Esophagus squamous epithelium (tissue), 5 donors: ENCODE results near the gene DUSP28. TPM values are rescaled to one million over a fixed set of nuclear protein-coding genes. Genes with fewer than 3 reads are reported as not detected.

Source experiments
- DNase-seq: peaks from one replicate; lab custom pipeline; 2025; lab: John Stamatoyannopoulos, UW
- H3K27ac ChIP-seq, 4 donors: fragments of 200-600 bp; sonication (generic); one replicate each; pipeline ENCODE4 v1.5.1; 2016 to 2019; ENCODE audit warnings: mild to moderate bottlenecking in 1 of 4
- H3K27me3 ChIP-seq, 4 donors: fragments of 200-600 bp; sonication (generic); 1 replicate in 3 of 4; 2 replicates in 1 of 4; pipeline versions ENCODE4 v1.5.1 to v1.6.0; 2017 to 2021; ENCODE audit warnings: antibody characterized with exemption in 1 of 4
- H3K36me3 ChIP-seq, 3 donors: fragments of 200-600 bp; sonication (generic); one replicate each; pipeline ENCODE4 v1.5.1; 2016 to 2019
- H3K4me1 ChIP-seq, 3 donors: fragments of 200-600 bp; sonication (generic); one replicate each; pipeline ENCODE4 v1.5.1; 2017 to 2019
- H3K4me3 ChIP-seq, 4 donors: fragments of 200-600 bp; sonication (generic); 1 replicate in 3 of 4; 2 replicates in 1 of 4; pipeline ENCODE4 v1.5.1; 2016 to 2019; ENCODE audit warnings: mild to moderate bottlenecking in 2 of 4, moderate library complexity in 1 of 4
- H3K9me3 ChIP-seq, 3 donors: fragments of 200-600 bp; sonication (generic); one replicate each; pipeline ENCODE4 v1.5.1; 2016 to 2019
- CTCF ChIP-seq, 6 experiments: fragments of 450-650 bp in 4 of 6; fragments of 200-600 bp in 2 of 6; sonication (generic) in 2 of 6; IDR thresholded peaks; one replicate each; pipeline ENCODE4 v1.5.1; 2016 to 2019; ENCODE audit warnings: antibody characterized with exemption in 6 of 6, mild to moderate bottlenecking in 4 of 6, moderate library complexity in 4 of 6
- POLR2A ChIP-seq, 4 donors: fragments of 450-650 bp; IDR thresholded peaks; one replicate each; pipeline ENCODE4 v1.6.1; 2017; ENCODE audit warnings: antibody characterized with exemption in 4 of 4, mild to moderate bottlenecking in 4 of 4, moderate library complexity in 3 of 4
- WGBS, 2 donors: methylation state at CpG; one replicate each; pipeline ENCODE4 v1.1.5; 2018; 5-methylcytosine and 5-hydroxymethylcytosine counted together
- intact Hi-C: fragments of 100-400 bp; cut with DNase I; formaldehyde crosslinking; loops from one replicate; pipeline ENCODE4 v1.15.0; 2022
- total RNA-seq, 4 donors: library from RNA; depleted of rRNA; stranded (reverse); fragments of >200 nt; gene quantifications; one replicate each; pipeline ENCODE4 v1.1.0, GENCODE V29; 2016
- donor health status: DM: yes; HTN: yes; CAD: no.

The DUSP28 gene
- total RNA-seq, 4 donors from 2014 or later, result 2.0 to 10.5 (median 5.3) TPM

DNA sequence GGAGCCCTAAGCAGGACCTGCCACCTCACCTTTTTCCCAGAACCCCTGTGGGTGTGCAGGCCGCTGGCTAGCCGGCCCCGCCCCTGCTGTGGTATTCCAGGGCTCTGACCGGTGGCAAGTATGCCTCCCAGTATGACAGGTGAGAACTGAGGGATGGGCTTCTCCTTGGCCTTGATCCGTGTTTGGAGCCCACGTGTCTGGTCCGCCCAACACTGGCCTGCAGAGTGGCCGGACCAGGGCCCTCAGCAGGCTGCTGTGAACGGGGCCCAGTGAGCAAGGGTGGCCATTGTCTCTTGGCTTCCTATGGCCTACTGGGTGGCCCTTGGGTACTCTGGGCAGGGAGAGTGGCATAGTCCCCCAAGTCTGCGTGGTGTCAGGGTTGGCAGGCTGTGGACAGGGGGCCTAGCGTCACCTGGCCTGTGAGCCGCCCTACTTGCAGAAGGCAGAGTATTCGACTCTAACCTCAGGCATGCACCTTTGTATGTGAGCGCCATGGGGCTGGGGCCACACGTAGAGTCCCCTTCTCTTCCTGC is 9.9 kb downstream of the DUSP28 start:
- peaks cover 5 to 37% (median 13%) of the 10 kb centered on the region in 3 donors for H3K36me3 ChIP-seq
- no peaks in the 10 kb centered on the region for H3K9me3 ChIP-seq
- peak overlapping the region in 3 of 4 donors; percentile 51 to 94 (median 85) for H3K4me3 ChIP-seq
- WGBS, 2 donors, result 96% methylated on average over 7 of the region's 15 CpGs; no CpG with 5 or more reads in 1 of the 2 donors
- no peak for DNase-seq
- H3K27me3 ChIP-seq, result no peaks in the 10 kb centered on the region
- peaks cover 42 to 80% (median 56%) of the 10 kb centered on the region in 3 donors for H3K4me1 ChIP-seq
- no peak for TF ChIP-seq CTCF (IDR thresholded peaks at IDR 0.05)
- no peak for TF ChIP-seq POLR2A (IDR thresholded peaks at IDR 0.05)
- H3K27ac ChIP-seq, result peak overlapping the region in 2 of 4 donors; percentile 98
- intact Hi-C loops, result no loop called here

- Histone ChIP-seq H3K27me3 (no peaks in the 10 kb centered on the region), H3K9me3 (no peaks in the 10 kb centered on the region), H3K36me3 (peaks cover 7 to 43% (median 18%) of the 10 kb centered on the region in 3 donors), H3K4me1 (peaks cover 40 to 80% (median 52%) of the 10 kb centered on the region in 3 donors), H3K4me3 (no peak overlapping the region), H3K27ac (peak overlapping the region in 1 of 4 donors; percentile 8)
- no CpG with 5 or more reads among the region's 11 CpGs for WGBS, 2 donors
- no peak for TF ChIP-seq CTCF (IDR thresholded peaks at IDR 0.05)
- no peak for DNase-seq
- intact Hi-C loops, result no loop called here
Observed at GRCh38 chr2:240570531-240571313, 10.6 kb downstream of the DUSP28 start.

DNA sequence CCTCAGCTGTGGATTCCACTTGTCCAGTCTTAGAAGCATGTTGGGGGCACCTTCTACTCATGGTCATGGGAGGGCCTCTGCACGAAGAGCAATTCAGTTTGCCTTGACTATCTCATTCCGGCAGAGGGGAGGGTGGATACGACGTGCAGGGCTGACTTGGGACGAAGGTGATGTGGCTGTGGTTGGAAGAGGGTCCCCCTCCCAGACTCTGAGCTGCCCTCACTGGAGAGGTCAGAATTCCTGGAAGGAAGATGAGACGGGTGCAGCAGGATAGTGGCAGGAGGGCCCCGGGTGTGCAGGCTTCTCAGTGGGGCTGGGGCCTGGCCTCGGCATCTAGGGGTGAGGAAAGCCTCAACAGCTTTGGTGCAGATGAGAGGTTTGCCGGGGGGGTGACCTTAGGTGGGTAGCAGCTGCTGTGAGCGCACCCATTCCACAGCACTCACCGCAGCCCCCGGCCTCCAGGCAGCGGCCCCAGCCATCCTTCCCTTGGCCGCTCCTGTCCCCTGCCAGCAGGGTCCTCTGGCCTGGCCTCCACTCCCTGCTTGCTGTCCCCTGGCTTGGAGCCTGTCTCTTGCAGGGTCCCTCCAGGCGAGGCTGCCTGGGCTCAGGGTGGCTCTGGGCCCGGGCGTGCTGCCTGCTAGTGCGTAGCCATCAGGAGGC is 11.3 kb downstream of the DUSP28 start:
- peaks cover 14 to 51% (median 23%) of the 10 kb centered on the region in 3 donors for H3K36me3 ChIP-seq
- DNase-seq, result no peak
- no peak overlapping the region for H3K4me3 ChIP-seq
- WGBS, 2 donors, result 88% methylated on average over 15 of the region's 18 CpGs; no CpG with 5 or more reads in 1 of the 2 donors
- H3K4me1 ChIP-seq, result peaks cover 35 to 80% (median 46%) of the 10 kb centered on the region in 3 donors
- TF ChIP-seq CTCF (IDR thresholded peaks at IDR 0.05) (no peak), POLR2A (IDR thresholded peaks at IDR 0.05) (no peak)
- H3K9me3 ChIP-seq, result no peaks in the 10 kb centered on the region
- no peak overlapping the region for H3K27ac ChIP-seq
- intact Hi-C loops, result no loop called here
- no peaks in the 10 kb centered on the region for H3K27me3 ChIP-seq

DNA sequence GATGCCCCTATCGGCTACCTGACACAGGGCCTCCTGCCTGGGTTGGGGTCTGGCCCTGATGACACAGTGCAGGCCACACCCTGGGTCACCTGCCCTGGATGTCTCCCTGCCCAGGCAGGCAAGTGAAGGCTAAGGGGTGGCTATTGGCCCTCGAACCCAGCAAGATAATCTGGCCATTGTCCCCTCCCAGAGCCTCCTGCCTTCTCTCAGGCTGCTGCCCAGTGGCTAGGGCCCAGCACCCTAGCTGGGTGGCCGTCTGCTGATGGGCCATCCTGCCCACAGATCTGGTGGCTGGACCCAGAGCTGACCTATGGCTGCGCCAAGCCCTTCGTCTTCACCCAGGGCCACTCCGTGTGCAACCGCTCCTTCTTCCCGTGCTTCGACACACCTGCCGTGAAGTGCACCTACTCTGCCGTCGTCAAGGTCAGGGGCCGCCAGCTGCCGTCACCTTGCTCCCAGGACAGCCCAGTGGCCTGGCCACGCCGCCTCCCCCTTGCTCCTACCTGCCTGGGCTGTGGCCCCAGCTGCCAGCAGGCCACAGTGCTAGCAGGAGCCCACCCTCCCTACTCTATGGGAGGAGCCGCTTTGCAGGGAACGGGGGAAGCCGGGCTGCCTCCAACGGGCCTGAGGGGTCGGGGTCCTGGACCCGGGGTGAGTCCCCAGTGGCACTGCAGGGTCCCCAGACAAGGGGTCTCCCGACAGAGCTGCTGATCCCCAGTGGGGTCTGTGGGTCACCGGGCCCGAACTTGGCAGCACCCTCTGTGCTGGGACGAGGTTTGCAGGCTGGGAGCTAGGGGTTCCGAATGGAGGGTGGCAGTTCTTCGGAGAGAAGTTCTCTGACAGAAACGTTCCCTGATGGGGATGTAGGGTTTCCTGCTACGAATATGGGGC is 12.2 kb downstream of the DUSP28 start:
- peaks cover 24 to 60% (median 29%) of the 10 kb centered on the region in 3 donors for H3K36me3 ChIP-seq
- no peak for DNase-seq
- no peaks in the 10 kb centered on the region for H3K9me3 ChIP-seq
- peaks cover 27 to 80% (median 37%) of the 10 kb centered on the region in 3 donors for H3K4me1 ChIP-seq
- intact Hi-C loops, result no loop called here
- H3K27ac ChIP-seq, result no peak overlapping the region
- 82 to 97% methylated on average over 3 to 7 of the region's 30 CpGs for WGBS, 2 donors
- TF ChIP-seq CTCF (IDR thresholded peaks at IDR 0.05), result no peak
- no peaks in the 10 kb centered on the region for H3K27me3 ChIP-seq
- no peak overlapping the region for H3K4me3 ChIP-seq
